Measurements from ENCODE around the gene ZNF578. TPM values are rescaled to one million over a fixed set of nuclear protein-coding genes. Genes with fewer than 3 reads are reported as not detected.
A peak's percentile ranks its signal among the peaks of the same experiment; 100 is the strongest.

Gene ZNF578
- total and polyA plus RNA-seq, 2 of the 8 experiments (the other 6 are each of a cell fraction or from before 2014, with no cell fraction given), result 1.6 to 4.2 TPM

GRCh38 chr19:52415711-52416110 is 37.6 kb upstream of the ZNF578 start:
- H3K4me3 ChIP-seq (ENCODE audit: extremely low read depth in 1 of 4, insufficient read depth in 2 of 4, low read depth in 3 of 4, low read length in 4 of 4), result no peak overlapping the region
- peak; percentile 51; the same call in 1 of the 2 replicates for TF ChIP-seq ZNF274 (IDR thresholded peaks at IDR 0.05; ENCODE audit: borderline replicate concordance, extremely low read depth, low read length)
- no peak for TF ChIP-seq CTCF (IDR thresholded peaks at IDR 0.05; ENCODE audit: control extremely low read depth in 1 of 3, insufficient read depth in 1 of 3, low read depth in 1 of 3, low read length in 3 of 3)
- H3K23ac ChIP-seq (ENCODE audit: insufficient read length), result no peak overlapping the region
- no peak for DNase-seq (ENCODE audit: low read depth in 1 of 2, low spot score in 2 of 2)
- H3K4ac ChIP-seq (replicated peaks; ENCODE audit: insufficient read length, low read depth, low read length), result no peak overlapping the region
- no peak overlapping the region for H2BK12ac ChIP-seq (ENCODE audit: low read depth, low read length)
- H2BK5ac ChIP-seq (ENCODE audit: low read depth, low read length), result no peak overlapping the region
- H3K56ac ChIP-seq (replicated peaks; ENCODE audit: insufficient read length, low read depth, low read length), result no peak overlapping the region
- H2AFZ ChIP-seq (ENCODE audit: low read length), result no peak overlapping the region
- no peaks in the 10 kb centered on the region for H3K23me2 ChIP-seq (ENCODE audit: low read depth, low read length)
- peaks cover 63 to 79% of the 10 kb centered on the region in 2 experiments for H3K9me3 ChIP-seq (ENCODE audit: insufficient read depth in 2 of 2, low read depth in 1 of 2, low read length in 1 of 2)
- ChIA-PET POLR2A (ENCODE audit: partially characterized antibody) (no interaction called here), CTCF (ENCODE audit: partially characterized antibody) (interaction anchor here (0.9 kb wide), 1 partner anchor 12 kb away, joined by 3 read pairs; no protein-coding TSS in a partner anchor)
- no peaks in the 10 kb centered on the region for H3K79me2 ChIP-seq (ENCODE audit: control insufficient read depth in 1 of 2, insufficient read depth in 2 of 2, low read length in 2 of 2)
- no peak overlapping the region for H2BK20ac ChIP-seq (ENCODE audit: low read length)
- no peaks in the 10 kb centered on the region for H3K4me1 ChIP-seq (replicated peaks in 1 of 4; ENCODE audit: control insufficient read depth in 3 of 4, insufficient read depth in 4 of 4, low read length in 3 of 4)
- no peaks in the 10 kb centered on the region for H3K27me3 ChIP-seq (replicated peaks in 1 of 4; ENCODE audit: control insufficient read depth in 3 of 4, extremely low read depth in 1 of 4, insufficient read depth in 3 of 4, low read length in 3 of 4)
- no peaks in the 10 kb centered on the region for H3K79me1 ChIP-seq (ENCODE audit: low read depth, low read length)
- no peak overlapping the region for H2BK120ac ChIP-seq (replicated peaks; ENCODE audit: low read depth, low read length)
- no peak for FAIRE-seq
- no peak overlapping the region for H3K4me2 ChIP-seq (ENCODE audit: insufficient read depth in 1 of 2, low read depth in 2 of 2, low read length in 2 of 2)
- H3K14ac ChIP-seq (ENCODE audit: insufficient read length), result no peak overlapping the region
- H4K8ac ChIP-seq (ENCODE audit: extremely low read depth, insufficient read depth, low read length), result no peak overlapping the region
- no peak overlapping the region for H3K9ac ChIP-seq (replicated peaks in 1 of 4; ENCODE audit: extremely low read depth in 1 of 4, low read depth in 3 of 4, low read length in 3 of 4)
- H3K36me3 ChIP-seq (ENCODE audit: control insufficient read depth in 2 of 4, insufficient read depth in 4 of 4, low read length in 3 of 4), result peaks cover 0 to 17% (median 0%) of the 10 kb centered on the region in 4 experiments; a peak in 5 of 8 replicates
- WGBS, 2 experiments (ENCODE audit: extremely low coverage in 1 of 2, insufficient coverage in 1 of 2, insufficient read length in 1 of 2, insufficient replicate concordance in 2 of 2, low coverage in 1 of 2, low lambda C conversion rate in 2 of 2, missing lambda C conversion rate in 1 of 2), result 92% methylated on average over 5 of the region's 5 CpGs; no CpG with 5 or more reads in 1 of the 2 experiments
- no peak overlapping the region for H4K5ac ChIP-seq (ENCODE audit: insufficient read length, low read depth, low read length)
- no peak overlapping the region for H2AK5ac ChIP-seq (ENCODE audit: low read depth, low read length)
- no peak overlapping the region for H2BK15ac ChIP-seq (ENCODE audit: low read length)
- no peak overlapping the region for H3K18ac ChIP-seq (ENCODE audit: extremely low read depth, low read length)
- H4K91ac ChIP-seq (replicated peaks; ENCODE audit: insufficient read length, low read length), result no peak overlapping the region
- H3K27ac ChIP-seq (ENCODE audit: low read depth, low read length), result no peak overlapping the region
- H4K20me1 ChIP-seq (replicated peaks in 1 of 2; ENCODE audit: control insufficient read depth in 1 of 2, insufficient read depth in 2 of 2, low read length in 2 of 2), result no peaks in the 10 kb centered on the region

Measured in H1 (cell line).